Measurements from ENCODE around the gene OTUD4.

OTUD4 gene

GRCh38 chr4:145093638-145094037, 86.8 kb downstream of the OTUD4 start:
- Histone ChIP-seq H3K27me3 (ENCODE audit: insufficient read depth, low read depth, severe bottlenecking) (no peaks in the 10 kb centered on the region), H3K9me3 (ENCODE audit: severe bottlenecking) (no peaks in the 10 kb centered on the region), H3K27ac (no peak overlapping the region), H3K4me3 (ENCODE audit: low read depth, low read length) (no peak overlapping the region), H3K36me3 (peaks cover 68% of the 10 kb centered on the region)
- DNase-seq, result no peak
- no peak for TF ChIP-seq CTCF (IDR thresholded peaks at IDR 0.05; ENCODE audit: low read depth, low read length)

GRCh38 chr4:145090380-145090779, 90.0 kb downstream of the OTUD4 start:
- peaks cover 73% of the 10 kb centered on the region for H3K36me3 ChIP-seq
- H3K27ac ChIP-seq, result no peak overlapping the region
- H3K27me3 ChIP-seq (ENCODE audit: insufficient read depth, low read depth, severe bottlenecking), result no peaks in the 10 kb centered on the region
- no peak for DNase-seq
- no peaks in the 10 kb centered on the region for H3K9me3 ChIP-seq (ENCODE audit: severe bottlenecking)
- H3K4me3 ChIP-seq (ENCODE audit: low read depth, low read length), result no peak overlapping the region
- TF ChIP-seq CTCF (IDR thresholded peaks at IDR 0.05; ENCODE audit: low read depth, low read length), result no peak

GRCh38 chr4:145083891-145084605, 96.3 kb downstream of the OTUD4 start:
- no peaks in the 10 kb centered on the region for H3K27me3 ChIP-seq (ENCODE audit: insufficient read depth, low read depth, severe bottlenecking)
- no peak for DNase-seq
- no peak overlapping the region for H3K27ac ChIP-seq
- H3K4me3 ChIP-seq (ENCODE audit: low read depth, low read length), result no peak overlapping the region
- H3K9me3 ChIP-seq (ENCODE audit: severe bottlenecking), result no peaks in the 10 kb centered on the region
- TF ChIP-seq CTCF (IDR thresholded peaks at IDR 0.05; ENCODE audit: low read depth, low read length), result no peak
- peaks cover 32% of the 10 kb centered on the region for H3K36me3 ChIP-seq
